HG02943 (cell line): ENCODE measurements around the gene MCTP2.
"Not testable (repeated sequence)": the region's sequence is repeated elsewhere in the genome, so short reads cannot be mapped to it uniquely, and the experiment has no call there.

Experiments
- ATAC-seq: cut with Tn5 transposase; IDR thresholded peaks from one replicate; pipeline ENCODE4 v1.9.1; 2021; ENCODE audit warnings: mild to moderate bottlenecking, low read depth, moderate library complexity; ENCODE audit not compliant: unreplicated experiment

Gene MCTP2

DNA sequence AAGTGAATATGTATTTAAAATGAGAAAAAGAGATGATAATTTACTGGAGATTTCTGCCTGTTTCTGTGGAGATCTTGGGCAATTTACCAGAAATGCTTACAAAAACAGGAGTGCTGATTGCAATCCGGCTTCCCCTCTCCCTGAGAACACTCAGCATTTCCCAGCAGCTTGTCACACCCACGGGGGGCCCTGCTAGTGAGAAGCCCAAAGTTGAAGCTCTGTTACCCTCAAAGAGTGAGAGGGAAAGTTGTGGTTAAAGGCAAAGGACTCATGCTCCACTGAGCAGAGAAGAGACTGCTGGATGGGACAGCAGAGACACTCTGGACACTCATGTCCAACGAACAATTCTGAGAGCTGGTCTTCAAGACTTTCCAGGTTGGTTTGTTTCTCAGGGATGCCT is 2.9 kb downstream of the MCTP2 start:
- no peak for ATAC-seq

GRCh38 chr15:94235041-94235440 is 3.7 kb downstream of the MCTP2 start:
- no peak for ATAC-seq

GRCh38 chr15:94235646-94236045 is 4.3 kb downstream of the MCTP2 start:
- no peak for ATAC-seq

DNA sequence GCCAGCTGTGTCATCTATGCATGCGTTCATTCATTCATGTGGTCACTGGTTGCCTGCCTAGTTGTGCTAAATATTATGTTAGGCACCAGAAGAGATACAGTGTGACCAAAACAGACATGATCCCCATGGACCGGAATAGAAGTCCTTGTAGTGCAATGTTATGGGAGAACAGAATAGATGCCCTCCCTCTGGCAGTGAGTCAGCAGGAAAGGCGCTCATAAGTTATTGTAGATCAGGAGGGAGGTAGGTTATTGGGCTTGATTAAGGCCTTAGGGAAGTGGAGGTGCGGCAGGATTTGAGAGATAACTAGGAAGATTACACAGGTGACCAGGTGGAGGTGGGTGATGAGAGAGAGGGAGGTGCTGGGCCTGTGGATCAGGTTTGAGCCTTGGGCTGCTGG is 5.2 kb downstream of the MCTP2 start:
- no peak for ATAC-seq

DNA sequence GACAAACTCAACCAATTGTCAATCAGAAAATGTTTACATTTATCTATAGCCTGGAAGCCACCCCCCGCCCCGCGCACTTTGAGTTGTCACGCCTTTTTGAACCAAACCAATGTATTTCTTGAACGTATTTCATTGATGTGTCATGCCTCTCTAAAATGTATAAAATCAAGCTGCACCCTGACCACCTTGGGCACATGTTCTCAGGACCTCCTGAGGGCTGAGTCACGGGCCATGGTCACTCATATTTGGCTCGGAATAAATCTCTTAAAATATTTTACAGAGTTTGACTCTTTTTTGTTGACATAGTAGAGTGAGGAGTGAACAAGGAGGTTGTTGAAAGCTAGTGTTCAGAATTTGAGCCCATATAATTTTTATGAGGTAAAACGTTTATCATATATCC is 6.5 kb downstream of the MCTP2 start:
- no peak for ATAC-seq

DNA sequence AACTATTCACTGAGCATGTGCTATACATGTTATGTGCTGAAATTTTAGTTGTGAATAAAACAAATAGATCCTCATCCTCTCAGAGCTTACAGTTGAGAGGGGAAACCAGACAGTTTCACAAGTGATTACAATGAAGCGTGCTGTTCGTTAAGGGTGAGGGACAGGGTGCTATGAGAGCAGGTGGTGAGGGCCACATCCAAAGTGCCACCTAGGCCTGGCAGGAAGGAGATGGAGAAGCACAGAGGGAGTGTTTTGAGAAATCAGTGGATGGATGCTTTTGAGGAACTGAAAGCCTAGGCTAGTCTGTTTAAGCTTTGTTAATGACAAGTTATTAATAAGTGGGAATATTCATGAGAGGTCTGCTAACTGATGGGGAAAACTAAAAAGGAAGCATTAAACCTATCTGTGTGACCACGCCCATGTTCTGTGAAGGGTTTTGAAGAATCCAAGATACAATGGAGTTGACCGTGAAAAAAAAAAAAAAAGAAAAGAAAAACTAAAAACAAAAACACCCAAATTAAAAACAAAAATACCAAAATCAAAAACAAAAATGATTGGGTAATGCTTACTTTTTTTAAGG is 7.3 kb downstream of the MCTP2 start:
- ATAC-seq = no peak

DNA sequence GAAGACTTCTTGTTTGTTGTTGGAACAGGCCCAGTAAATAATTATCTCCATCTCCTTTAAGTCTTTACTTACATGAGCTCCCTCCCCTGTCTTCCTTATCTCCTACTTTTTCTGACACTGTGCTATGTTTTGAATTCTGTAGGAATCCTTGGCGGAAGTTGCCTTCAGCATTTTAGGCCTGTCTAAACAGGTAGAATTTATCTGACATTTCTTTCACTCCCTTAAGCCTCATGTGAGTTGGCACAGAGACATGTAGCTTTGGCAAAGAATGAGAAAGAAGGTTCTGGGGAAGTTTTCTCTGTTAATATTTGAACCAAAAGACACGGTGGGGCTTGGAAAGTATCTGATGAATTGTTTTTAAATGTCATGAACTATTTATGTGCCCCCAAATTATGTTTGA is 8.1 kb downstream of the MCTP2 start:
- ATAC-seq = no peak

GRCh38 chr15:94240480-94240879 is 9.1 kb downstream of the MCTP2 start:
- ATAC-seq = no peak

GRCh38 chr15:94242257-94242656 is 10.9 kb downstream of the MCTP2 start:
- no peak for ATAC-seq

- not testable (repeated sequence) for ATAC-seq
These were observed 11.6 kb downstream of the MCTP2 start for GRCh38 chr15:94243003-94243402.

- ATAC-seq = no peak
These were observed 12.1 kb downstream of the MCTP2 start for GRCh38 chr15:94243418-94243817.

DNA sequence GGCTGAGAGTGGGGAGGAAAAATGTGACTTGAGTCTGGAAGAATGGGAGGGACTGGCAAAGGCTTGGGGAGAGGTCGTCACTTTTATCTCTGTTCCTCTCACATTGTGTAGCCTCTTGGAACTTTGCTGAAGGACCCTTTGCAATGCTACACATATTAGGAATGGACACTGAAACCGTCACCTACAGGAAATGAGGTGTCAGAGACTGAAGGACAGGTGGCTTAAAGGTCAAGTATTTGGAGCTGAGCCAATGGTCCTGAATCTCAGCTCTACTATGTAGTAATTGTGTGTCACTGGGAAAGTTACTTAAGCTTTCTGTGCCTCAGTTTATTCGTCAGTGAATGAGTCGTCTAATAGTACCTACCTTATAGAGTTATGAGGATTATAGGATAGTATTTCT is 14.7 kb downstream of the MCTP2 start:
- no peak for ATAC-seq

GRCh38 chr15:94247789-94248638 is 16.7 kb downstream of the MCTP2 start:
- no peak for ATAC-seq

GRCh38 chr15:94250801-94251200 is 19.4 kb downstream of the MCTP2 start:
- ATAC-seq = no peak

DNA sequence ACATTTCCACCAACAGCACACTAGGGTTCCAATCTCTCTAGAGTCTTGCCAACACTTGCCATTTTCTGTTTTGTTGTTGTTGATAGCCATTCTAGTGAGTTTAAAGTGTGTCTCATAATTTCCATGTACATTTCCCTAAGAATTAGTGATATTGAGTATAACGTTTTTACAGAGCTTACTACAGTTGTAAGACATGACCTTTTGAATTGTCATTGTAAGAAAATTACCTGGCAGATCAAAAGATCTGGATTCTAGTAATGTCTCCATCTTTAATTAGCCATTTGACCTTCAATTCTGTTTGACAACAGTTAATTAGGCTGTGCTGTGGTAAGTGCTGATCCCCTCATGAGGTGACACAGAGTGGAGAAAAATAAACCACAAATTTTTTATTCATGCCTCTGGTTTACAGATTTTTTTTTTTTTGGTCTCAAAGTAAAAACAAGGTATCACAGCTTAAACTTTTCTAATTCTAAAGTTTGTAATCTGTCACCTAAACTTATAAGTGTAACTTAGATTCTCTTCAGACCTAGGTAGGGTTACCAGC is 20.9 kb downstream of the MCTP2 start:
- ATAC-seq = no peak

- ATAC-seq = no peak
These were observed 21.6 kb downstream of the MCTP2 start for GRCh38 chr15:94252906-94253491.

DNA sequence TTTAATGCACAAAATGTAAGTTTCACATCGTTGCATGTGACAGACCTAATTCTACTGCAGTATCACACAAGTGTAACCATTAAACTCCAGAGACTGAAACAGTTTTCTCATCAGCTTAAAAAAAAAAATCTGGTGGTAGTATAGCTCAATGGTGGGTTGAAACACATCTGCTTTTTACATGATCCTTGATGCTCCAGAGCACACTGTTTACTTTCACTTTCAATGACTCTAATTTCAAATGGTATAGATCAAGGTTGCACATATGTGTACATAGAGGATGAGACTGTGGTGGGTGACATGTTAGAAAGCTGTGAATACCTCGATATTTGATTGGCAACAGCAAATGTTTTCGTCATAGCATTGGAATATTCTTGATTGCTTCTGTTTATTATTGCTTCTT is 22.4 kb downstream of the MCTP2 start:
- peak; percentile 45 for ATAC-seq

GRCh38 chr15:94255540-94255939 is 24.2 kb downstream of the MCTP2 start:
- ATAC-seq = no peak

DNA sequence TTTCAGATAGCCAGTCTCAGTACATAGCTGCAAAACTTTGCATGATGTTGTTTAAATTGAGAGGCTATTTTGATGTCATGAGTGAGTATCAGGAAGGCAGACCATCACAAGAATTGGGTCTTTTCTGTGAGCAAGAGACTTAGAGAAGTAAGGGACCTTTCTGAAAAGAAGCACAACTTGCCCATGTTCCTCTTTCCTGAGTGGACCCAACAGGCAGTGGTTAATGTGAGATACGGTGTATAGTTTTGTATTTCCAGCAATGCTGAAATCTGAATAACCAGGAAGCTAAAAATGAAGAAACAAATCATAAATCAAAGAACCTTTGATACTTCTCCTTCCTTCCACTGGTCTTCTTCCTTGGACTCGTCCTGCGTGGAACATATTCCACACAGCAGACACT is 25.1 kb downstream of the MCTP2 start:
- ATAC-seq = no peak

GRCh38 chr15:94257776-94258175 is 26.4 kb downstream of the MCTP2 start:
- ATAC-seq = peak; percentile 2

- ATAC-seq = peak; percentile 54
These were observed 26.9 kb downstream of the MCTP2 start for GRCh38 chr15:94258246-94258645.
